Endothelial cell of umbilical vein (primary cell): ENCODE data around the gene STXBP5. TPM values are rescaled to one million over a fixed set of nuclear protein-coding genes. Genes with fewer than 3 reads are reported as not detected.

Experiments used
- BruUV-seq: library from RNA; stranded (reverse); fragments of 400-500 nt; replicated peaks from 2 replicates; lab custom pipeline; 2021; lab: Mats Ljungman, UMichigan
- CTCF ChIA-PET: fragments of 300-600, 350-600 bp; sonication (Branson Sonifier 250); formaldehyde crosslinking; loops from one replicate; lab custom pipeline; 2021; ENCODE audit warnings: antibody characterized with exemption, inconsistent platforms; lab: Charles Lee
- POLR2A ChIA-PET: fragments of 300-600, 350-600 bp; sonication (Branson Sonifier 250); formaldehyde crosslinking; loops from one replicate; lab custom pipeline; 2021; ENCODE audit warnings: antibody characterized with exemption, inconsistent platforms; lab: Charles Lee
- DNase-seq: peaks from one replicate; pipeline ENCODE4 v3.0.0-alpha.2; 2011; ENCODE audit warnings: low read depth, low spot score
- FAIRE-seq: peaks from 2 replicates; lab custom pipeline; 2011; peaks lifted over from hg19 to GRCh38; lab: Jason Lieb, UNC
- H2AFZ ChIP-seq: 2 replicates; pipeline ENCODE4 v1.6.0; 2012; ENCODE audit warnings: low read depth, low read length, control low read depth, inconsistent platforms
- H3K27ac ChIP-seq: 2 replicates; pipeline ENCODE4 v1.5.1; 2011; ENCODE audit warnings: low read depth, mild to moderate bottlenecking, control low read depth, low read length, moderate library complexity; ENCODE audit not compliant: insufficient read depth
- H3K27me3 ChIP-seq, 2 experiments: 2 replicates each; pipeline versions ENCODE4 v1.6.0 to v1.6.1; 2011; ENCODE audit warnings: low read length in 2 of 2, mixed read lengths in 1 of 2; ENCODE audit not compliant: control insufficient read depth in 2 of 2, insufficient read depth in 2 of 2
- H3K36me3 ChIP-seq, 2 experiments: 2 replicates in 1 of 2; 3 replicates in 1 of 2; pipeline ENCODE4 v1.5.1; 2011; ENCODE audit warnings: low read length in 2 of 2, mild to moderate bottlenecking in 1 of 2, moderate library complexity in 1 of 2; ENCODE audit not compliant: control insufficient read depth in 2 of 2, insufficient read depth in 2 of 2; ENCODE audit errors: extremely low read depth in 1 of 2
- H3K4me1 ChIP-seq: 3 replicates; pipeline ENCODE4 v1.5.1; 2011; ENCODE audit warnings: mild to moderate bottlenecking, low read length; ENCODE audit not compliant: control insufficient read depth, insufficient read depth; ENCODE audit errors: extremely low read depth
- H3K4me2 ChIP-seq: 2 replicates; pipeline ENCODE4 v1.6.1; 2011; ENCODE audit warnings: low read length, control low read depth, mixed read lengths; ENCODE audit not compliant: insufficient read depth
- H3K4me3 ChIP-seq, 3 experiments: fragments of 200-600 bp in 1 of 3; sonication (generic), shearing (Covaris generic) in 1 of 3; replicated peaks in 1 of 3; 2 replicates each; pipeline ENCODE4 v1.5.1; 2011 to 2016; ENCODE audit warnings: control low read depth in 3 of 3, low read length in 3 of 3, mild to moderate bottlenecking in 2 of 3, inconsistent platforms in 1 of 3, low read depth in 1 of 3, moderate library complexity in 1 of 3; ENCODE audit not compliant: insufficient read depth in 1 of 3
- H3K79me2 ChIP-seq: 2 replicates; pipeline ENCODE4 v1.6.0; 2012; ENCODE audit warnings: low read length, inconsistent platforms; ENCODE audit not compliant: control insufficient read depth, insufficient read depth
- H3K9ac ChIP-seq: replicated peaks from 2 replicates; pipeline ENCODE3; 2011; ENCODE audit warnings: low read length, control low read depth; ENCODE audit not compliant: insufficient read depth; ENCODE audit errors: extremely low read depth
- H3K9me1 ChIP-seq: replicated peaks from 3 replicates; pipeline ENCODE4 v1.6.0; 2011; ENCODE audit warnings: mild to moderate bottlenecking, low read length; ENCODE audit not compliant: control insufficient read depth, insufficient read depth; ENCODE audit errors: extremely low read depth
- H3K9me3 ChIP-seq: replicated peaks from 2 replicates; pipeline ENCODE4 v1.5.1; 2012; ENCODE audit warnings: low read length, inconsistent platforms; ENCODE audit not compliant: control insufficient read depth, insufficient read depth
- H4K20me1 ChIP-seq: replicated peaks from 2 replicates; pipeline ENCODE3; 2011; ENCODE audit warnings: mild to moderate bottlenecking, low read length; ENCODE audit not compliant: control insufficient read depth, insufficient read depth; ENCODE audit errors: extremely low read depth
- CTCF ChIP-seq, 2 donors: IDR thresholded peaks; 1 replicate in 1 of 2; 2 replicates in 1 of 2; pipeline ENCODE4 v1.5.1; 2011; ENCODE audit warnings: low read length in 2 of 2, mild to moderate bottlenecking in 2 of 2, moderate library complexity in 2 of 2, control low read depth in 1 of 2, inconsistent platforms in 1 of 2, low read depth in 1 of 2; ENCODE audit not compliant: insufficient read depth in 1 of 2; ENCODE audit errors: extremely low read depth in 1 of 2
- EZH2 ChIP-seq: IDR thresholded peaks from 2 replicates; pipeline ENCODE4 v1.6.1; 2012; ENCODE audit warnings: borderline replicate concordance, low read depth, mild to moderate bottlenecking, moderate library complexity, low read length, inconsistent platforms; ENCODE audit not compliant: severe bottlenecking
- FOS ChIP-seq: IDR thresholded peaks from 2 replicates; pipeline ENCODE4 v1.6.1; 2011; ENCODE audit warnings: mild to moderate bottlenecking, low read length, moderate library complexity, borderline replicate concordance; ENCODE audit not compliant: insufficient read depth
- GATA2 ChIP-seq: IDR thresholded peaks from 2 replicates; pipeline ENCODE4 v1.7.0; 2011; ENCODE audit warnings: low read depth, mild to moderate bottlenecking, moderate library complexity, mixed read lengths, low read length; ENCODE audit not compliant: insufficient read length, insufficient read depth
- JUN ChIP-seq: IDR thresholded peaks from 2 replicates; pipeline ENCODE4 v1.6.1; 2011; ENCODE audit warnings: borderline replicate concordance, low read depth; ENCODE audit not compliant: insufficient read length, insufficient read depth
- MAX ChIP-seq: IDR thresholded peaks from 2 replicates; pipeline ENCODE4 v1.6.1; 2011; ENCODE audit not compliant: insufficient read depth, insufficient read length
- MYC ChIP-seq: IDR thresholded peaks from one replicate; pipeline ENCODE4 v1.6.1; 2011; ENCODE audit warnings: mild to moderate bottlenecking, low read depth, low read length
- POLR2A ChIP-seq: IDR thresholded peaks from 2 replicates; pipeline ENCODE4 v1.6.1; 2012; ENCODE audit warnings: low read depth, mild to moderate bottlenecking, control low read depth, low read length
- POLR2AphosphoS5 ChIP-seq: IDR thresholded peaks from 2 replicates; pipeline ENCODE4 v1.6.1; 2012; ENCODE audit warnings: low read depth, mild to moderate bottlenecking, control low read depth, low read length, moderate library complexity; ENCODE audit not compliant: insufficient read depth
- dilution Hi-C: fragments of 300-500 bp; cut with MboI; formaldehyde crosslinking; loops from one replicate; pipeline ENCODE4 v1.15.0; 2019; ENCODE audit warnings: low sequenced_read_pairs; ENCODE audit not compliant: extremely low pct_ligation_motif_present
- intact Hi-C: fragments of 100-400 bp; cut with micrococcal nuclease; formaldehyde crosslinking; loops from one replicate; pipeline ENCODE4 v1.10.0; 2022
- polyA plus RNA-seq, 4 experiments: library from polyadenylated mRNA; depleted of rRNA in 3 of 4; stranded (reverse) in 3 of 4; unstranded in 1 of 4; fragments of >200 nt; gene quantifications; 2 replicates each; pipeline versions ENCODE4 v1.2.1 to v1.2.3, GENCODE V29; 2011 to 2012; ENCODE audit warnings: missing spikeins in 1 of 4
- total RNA-seq: library from RNA; stranded (reverse); gene quantifications from 2 replicates; pipeline ENCODE4 v1.2.3, GENCODE V29; 2021

Gene STXBP5
- total and polyA plus RNA-seq, 2 donors (not counting 3 experiments of a cell fraction or from before 2014, with no cell fraction given) = 7.1 to 21.8 TPM

- H3K4me1 ChIP-seq = no peaks in the 10 kb centered on the region
- no peak overlapping the region for H3K9ac ChIP-seq
- no peak overlapping the region for H3K4me2 ChIP-seq
- H3K36me3 ChIP-seq = no peaks in the 10 kb centered on the region
- BruUV-seq = no TSS peak
- no peak overlapping the region for H3K4me3 ChIP-seq
- no peaks in the 10 kb centered on the region for H3K27me3 ChIP-seq
- dilution Hi-C loops = no loop called here
- DNase-seq (no peak), FAIRE-seq (no peak)
- H3K79me2 ChIP-seq = no peaks in the 10 kb centered on the region
- intact Hi-C loops = no loop called here
- ChIA-PET CTCF (no interaction called here), POLR2A (no interaction called here)
- H2AFZ ChIP-seq = no peak overlapping the region
- H3K9me1 ChIP-seq = no peaks in the 10 kb centered on the region
- TF ChIP-seq MYC = no peak
- no peak overlapping the region for H3K27ac ChIP-seq
- no peaks in the 10 kb centered on the region for H3K9me3 ChIP-seq
- H4K20me1 ChIP-seq = no peaks in the 10 kb centered on the region
Observed at GRCh38 chr6:147185216-147185615, 19.0 kb upstream of the STXBP5 start.

- no peaks in the 10 kb centered on the region for H3K9me1 ChIP-seq
- CTCF ChIA-PET = no interaction called here
- no peak overlapping the region for H3K27ac ChIP-seq
- DNase-seq = no peak
- H3K9me3 ChIP-seq = no peaks in the 10 kb centered on the region
- H4K20me1 ChIP-seq = no peaks in the 10 kb centered on the region
- BruUV-seq = no TSS peak
- H3K27me3 ChIP-seq = no peaks in the 10 kb centered on the region
- H3K9ac ChIP-seq = no peak overlapping the region
- no peak for FAIRE-seq
- TF ChIP-seq CTCF (IDR thresholded peaks at IDR 0.05; ENCODE audit: extremely low read depth in 1 of 2, insufficient read depth in 1 of 2, low read depth in 1 of 2, low read length in 2 of 2) (no peak), POLR2AphosphoS5 (no peak), GATA2 (no peak), MYC (no peak), JUN (no peak), POLR2A (no peak), MAX (no peak), FOS (no peak), EZH2 (no peak)
- no peaks in the 10 kb centered on the region for H3K79me2 ChIP-seq
- H3K36me3 ChIP-seq = no peaks in the 10 kb centered on the region
- intact Hi-C loops (no loop called here), dilution Hi-C loops (no loop called here)
- H3K4me1 ChIP-seq = peaks cover 11% of the 10 kb centered on the region
- no peak overlapping the region for H3K4me3 ChIP-seq
- POLR2A ChIA-PET = no interaction called here
- H2AFZ ChIP-seq = no peak overlapping the region
- H3K4me2 ChIP-seq = no peak overlapping the region
Observed at GRCh38 chr6:147190556-147190955, 13.7 kb upstream of the STXBP5 start.
